Kidney epithelial cell (primary cell): ENCODE results near the gene MTOR. TPM values are rescaled to one million over a fixed set of nuclear protein-coding genes. Genes with fewer than 3 reads are reported as not detected.

ENCODE experiments used
- DNase-seq: peaks from one replicate; pipeline ENCODE4 v3.0.0-alpha.2; 2010; ENCODE audit warnings: low read depth
- H3K27me3 ChIP-seq: 2 replicates; pipeline ENCODE4 v1.6.0; 2011; ENCODE audit warnings: low read length; ENCODE audit not compliant: control insufficient read depth, insufficient read depth
- H3K36me3 ChIP-seq: 2 replicates; pipeline ENCODE4 v1.5.1; 2011; ENCODE audit warnings: low read length; ENCODE audit not compliant: control insufficient read depth, insufficient read depth
- H3K4me3 ChIP-seq: 2 replicates; pipeline ENCODE4 v1.5.1; 2011; ENCODE audit warnings: low read depth, mild to moderate bottlenecking, control low read depth, low read length
- total RNA-seq: library from RNA; depleted of rRNA; stranded (reverse); fragments of >200 nt; gene quantifications from 2 replicates; pipeline ENCODE4 v1.2.3, GENCODE V29; 2015
- TF ChIP-seq, protein P1 (sequence below): IDR thresholded peaks from 2 replicates; pipeline ENCODE4 v1.5.1; 2011; ENCODE audit warnings: mild to moderate bottlenecking, moderate library complexity, low read length, control low read depth, inconsistent platforms; ENCODE audit not compliant: insufficient read depth, poor library complexity, severe bottlenecking

Gene MTOR
- total RNA-seq, 1 donor from 2014 or later: 41.3 TPM

GRCh38 chr1:11059155-11059967, 203.0 kb downstream of the MTOR start:
- DNase-seq: no peak
- TF ChIP-seq, protein P1, sequence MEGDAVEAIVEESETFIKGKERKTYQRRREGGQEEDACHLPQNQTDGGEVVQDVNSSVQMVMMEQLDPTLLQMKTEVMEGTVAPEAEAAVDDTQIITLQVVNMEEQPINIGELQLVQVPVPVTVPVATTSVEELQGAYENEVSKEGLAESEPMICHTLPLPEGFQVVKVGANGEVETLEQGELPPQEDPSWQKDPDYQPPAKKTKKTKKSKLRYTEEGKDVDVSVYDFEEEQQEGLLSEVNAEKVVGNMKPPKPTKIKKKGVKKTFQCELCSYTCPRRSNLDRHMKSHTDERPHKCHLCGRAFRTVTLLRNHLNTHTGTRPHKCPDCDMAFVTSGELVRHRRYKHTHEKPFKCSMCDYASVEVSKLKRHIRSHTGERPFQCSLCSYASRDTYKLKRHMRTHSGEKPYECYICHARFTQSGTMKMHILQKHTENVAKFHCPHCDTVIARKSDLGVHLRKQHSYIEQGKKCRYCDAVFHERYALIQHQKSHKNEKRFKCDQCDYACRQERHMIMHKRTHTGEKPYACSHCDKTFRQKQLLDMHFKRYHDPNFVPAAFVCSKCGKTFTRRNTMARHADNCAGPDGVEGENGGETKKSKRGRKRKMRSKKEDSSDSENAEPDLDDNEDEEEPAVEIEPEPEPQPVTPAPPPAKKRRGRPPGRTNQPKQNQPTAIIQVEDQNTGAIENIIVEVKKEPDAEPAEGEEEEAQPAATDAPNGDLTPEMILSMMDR: no peak
- H3K36me3 ChIP-seq: peaks cover 2% of the 10 kb centered on the region

GRCh38 chr1:11058595-11059154, 203.7 kb downstream of the MTOR start:
- no peak for DNase-seq
- Histone ChIP-seq H3K36me3 (peaks cover 3% of the 10 kb centered on the region), H3K27me3 (no peaks in the 10 kb centered on the region), H3K4me3 (peak overlapping the region; percentile 92)
- TF ChIP-seq, protein P1: no peak

More at GRCh38 chr1:11059155-11059967, 203.0 kb downstream of the MTOR start:
- Histone ChIP-seq H3K27me3 (no peaks in the 10 kb centered on the region), H3K4me3 (peak overlapping the region; percentile 92)

- no peak overlapping the region for H3K4me3 ChIP-seq
- peaks cover 4% of the 10 kb centered on the region for H3K27me3 ChIP-seq
- DNase-seq: no peak
- H3K36me3 ChIP-seq: peaks cover 3% of the 10 kb centered on the region
- TF ChIP-seq, protein P1: no peak
Measured at GRCh38 chr1:11058026-11058425, 204.3 kb downstream of the MTOR start.

DNA sequence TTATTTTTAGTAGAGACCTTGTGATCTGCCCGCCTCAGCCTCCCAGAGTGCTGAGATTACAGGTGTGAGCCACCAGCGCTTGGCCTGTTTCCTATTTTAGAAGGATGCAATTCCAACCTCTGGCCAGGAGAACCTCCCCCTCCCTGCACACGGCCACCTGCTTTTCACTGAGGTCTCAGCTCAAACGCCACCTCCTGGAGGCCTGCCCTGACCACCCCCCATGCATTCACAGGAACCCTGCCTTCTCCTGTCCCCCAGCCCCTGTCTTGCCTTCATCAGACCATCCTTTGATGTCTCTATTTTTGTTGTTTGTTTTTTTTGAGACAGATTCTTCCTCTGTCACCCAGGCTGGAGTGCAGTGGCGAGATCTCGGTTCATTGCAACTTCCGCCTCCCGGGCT, 204.9 kb downstream of the MTOR start:
- Histone ChIP-seq H3K36me3 (peaks cover 3% of the 10 kb centered on the region), H3K4me3 (no peak overlapping the region), H3K27me3 (peaks cover 10% of the 10 kb centered on the region)
- DNase-seq: no peak
- TF ChIP-seq, protein P1: no peak

Other genes starting within 250 kb of the MTOR start
- gene TARDBP, start 249.9 kb downstream of the MTOR start, total RNA-seq: 66.5 and 71.2 TPM in 2 replicates
- gene MASP2, start 215.3 kb downstream of the MTOR start, total RNA-seq: 0.55 TPM in 1 of 2 replicates, not detected in the other
- 75.0 and 75.4 TPM in 2 replicates for gene SRM, start 202.5 kb downstream of the MTOR start, total RNA-seq
- 64.1 and 72.6 TPM in 2 replicates for gene EXOSC10, start 162.7 kb downstream of the MTOR start, total RNA-seq
- not detected in 2 replicates for gene ANGPTL7, start 73.2 kb downstream of the MTOR start, total RNA-seq
- 10.9 and 16.0 TPM in 2 replicates for gene UBIAD1, start 10.6 kb upstream of the MTOR start, total RNA-seq
- gene DISP3, start 216.6 kb upstream of the MTOR start, total RNA-seq: 0.17 and 0.68 TPM in 2 replicates